ENCODE measurements around the gene SMARCA2. TPM values are rescaled to one million over a fixed set of nuclear protein-coding genes. Genes with fewer than 3 reads are reported as not detected.

Gene SMARCA2
- total RNA-seq, 4 donors from 2014 or later = 84.8 to 164 (median 91.6) TPM

GRCh38 chr9:2120926-2121689, 106.0 kb downstream of the SMARCA2 start:
- no peak for TF ChIP-seq CTCF (IDR thresholded peaks at IDR 0.05)
- ATAC-seq (ENCODE audit: low FRiP score) = no peak
- no peak for DNase-seq (ENCODE audit: low spot score)

DNA sequence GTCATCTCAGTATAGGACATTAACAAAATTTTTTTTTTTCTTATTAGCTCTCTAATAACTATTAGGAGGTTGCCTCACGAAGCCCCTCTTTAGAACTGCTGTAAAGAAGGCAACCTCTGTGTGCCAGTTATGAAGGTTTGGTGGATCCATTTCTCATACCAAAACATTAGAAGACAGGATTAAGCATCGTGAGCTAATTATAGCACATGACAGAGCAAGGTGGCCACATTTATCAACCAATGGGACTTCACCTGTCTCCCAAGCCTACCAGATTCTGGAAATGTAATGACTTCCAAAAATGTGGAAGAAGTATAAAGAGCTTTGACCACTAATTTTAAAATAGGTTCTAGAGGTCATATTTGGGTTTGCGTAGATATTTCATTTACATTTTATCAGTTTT, 107.2 kb downstream of the SMARCA2 start:
- no peak for ATAC-seq (ENCODE audit: low FRiP score)
- no peak for TF ChIP-seq CTCF (IDR thresholded peaks at IDR 0.05)
- DNase-seq (ENCODE audit: low spot score) = no peak

DNA sequence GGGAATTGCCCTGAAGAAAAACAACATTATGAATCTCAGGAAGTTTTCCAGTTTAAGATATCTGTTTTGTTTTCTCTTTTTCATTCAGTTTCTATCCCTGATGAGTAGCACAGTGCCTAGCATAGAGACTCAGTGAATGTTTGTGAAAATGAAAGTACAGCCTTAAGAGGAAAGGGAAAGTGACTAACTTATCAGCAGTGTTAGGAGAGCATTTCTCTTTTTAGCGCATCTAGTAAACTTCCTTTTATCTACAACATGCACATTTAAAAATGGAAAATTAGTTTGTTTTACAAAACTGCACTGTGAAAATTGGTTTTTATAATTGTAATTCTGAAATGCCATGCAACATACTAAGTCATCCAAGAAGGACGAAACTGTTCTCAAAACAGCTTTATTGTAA, 110.8 kb downstream of the SMARCA2 start:
- DNase-seq (ENCODE audit: low spot score) (no peak), ATAC-seq (ENCODE audit: low FRiP score) (peak; percentile 43)
- TF ChIP-seq CTCF (IDR thresholded peaks at IDR 0.05) = no peak

- TF ChIP-seq CTCF (IDR thresholded peaks at IDR 0.05) = no peak
- peak; percentile 72 for ATAC-seq (ENCODE audit: low FRiP score)
- no peak for DNase-seq (ENCODE audit: low spot score)
Measured at GRCh38 chr9:2126331-2126803, 111.2 kb downstream of the SMARCA2 start.

- DNase-seq (ENCODE audit: low spot score) = no peak
- ATAC-seq (ENCODE audit: low FRiP score) = no peak
- no peak for TF ChIP-seq CTCF (IDR thresholded peaks at IDR 0.05)
Measured at GRCh38 chr9:2127486-2127885, 112.3 kb downstream of the SMARCA2 start.

DNA sequence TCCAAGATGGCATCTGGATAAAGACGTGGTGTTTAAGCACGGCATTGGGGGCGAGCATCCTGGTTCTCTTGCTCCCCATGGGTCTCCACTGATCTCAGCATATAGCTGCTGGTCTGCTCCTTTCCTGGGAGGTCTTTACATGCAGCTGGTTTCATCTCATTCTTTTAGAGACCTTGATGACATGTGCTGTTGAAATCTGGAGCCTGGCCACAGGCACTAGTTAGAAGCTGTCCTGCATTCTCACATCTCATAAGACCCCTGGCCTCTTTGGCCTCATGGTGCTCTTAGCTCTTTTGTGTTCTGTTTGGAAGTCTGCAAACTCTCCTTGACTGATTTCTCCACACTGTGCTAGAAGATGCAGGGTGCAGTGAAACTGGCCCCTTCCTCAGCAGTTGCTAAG, 113.0 kb downstream of the SMARCA2 start:
- TF ChIP-seq CTCF (IDR thresholded peaks at IDR 0.05) = no peak
- no peak for DNase-seq (ENCODE audit: low spot score)
- no peak for ATAC-seq (ENCODE audit: low FRiP score)

- DNase-seq (ENCODE audit: low spot score) = no peak
Measured at GRCh38 chr9:2128618-2129017, 113.5 kb downstream of the SMARCA2 start.

More at GRCh38 chr9:2128618-2129017, 113.5 kb downstream of the SMARCA2 start:
- no peak for TF ChIP-seq CTCF (IDR thresholded peaks at IDR 0.05)
- no peak for ATAC-seq (ENCODE audit: low FRiP score)

Measured in omental fat pad (tissue), 4 donors.